ENCODE data around the gene TBKBP1. TPM values are rescaled to one million over a fixed set of nuclear protein-coding genes. Genes with fewer than 3 reads are reported as not detected.

Gene TBKBP1
- total RNA-seq, 2 experiments from 2014 or later, result 2.4 to 3.0 TPM

DNA sequence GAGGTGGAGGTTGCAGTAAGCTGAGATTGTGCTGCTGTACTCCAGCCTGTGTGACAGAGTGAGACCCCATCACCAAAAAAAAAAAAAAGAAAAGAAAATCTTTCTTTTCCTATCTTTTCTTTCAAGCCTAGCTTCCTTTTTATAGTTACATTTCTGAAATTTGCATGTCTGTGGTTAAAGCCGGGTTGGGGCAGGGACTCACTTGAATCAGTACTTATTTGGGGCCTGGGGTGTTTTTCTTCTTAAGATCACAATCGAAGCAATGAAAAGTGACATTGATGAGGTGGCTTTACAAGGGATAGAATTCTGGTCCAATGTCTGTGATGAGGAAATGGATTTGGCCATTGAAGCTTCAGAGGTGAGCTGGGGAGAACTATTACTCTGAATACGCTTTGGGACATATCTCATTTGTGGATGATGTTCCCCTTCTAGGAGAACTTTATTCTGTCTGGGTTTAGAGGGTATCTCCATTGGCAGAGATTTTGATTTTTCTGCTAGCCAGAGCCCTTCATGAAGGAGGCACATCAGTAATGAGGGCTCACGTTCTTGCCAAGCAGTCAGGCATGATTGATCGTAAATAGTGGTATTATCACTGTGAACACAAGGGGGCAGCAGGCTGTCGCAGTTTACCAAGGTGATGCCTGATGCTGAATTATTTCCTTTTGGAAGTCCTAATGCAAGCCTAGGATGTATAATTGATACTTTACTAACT, 29.9 kb upstream of the TBKBP1 start:
- POLR2A ChIA-PET, result interaction anchor here (0.8 to 4.8 kb wide), 4 partner anchors 9 to 54 kb away, joined by 3 to 62 read pairs (median 4); partner anchors contain the start of gene KPNB1
- H3K36me3 ChIP-seq (ENCODE audit: insufficient read depth, low read length), result peaks cover 82% of the 10 kb centered on the region
- TF ChIP-seq, protein P1, sequence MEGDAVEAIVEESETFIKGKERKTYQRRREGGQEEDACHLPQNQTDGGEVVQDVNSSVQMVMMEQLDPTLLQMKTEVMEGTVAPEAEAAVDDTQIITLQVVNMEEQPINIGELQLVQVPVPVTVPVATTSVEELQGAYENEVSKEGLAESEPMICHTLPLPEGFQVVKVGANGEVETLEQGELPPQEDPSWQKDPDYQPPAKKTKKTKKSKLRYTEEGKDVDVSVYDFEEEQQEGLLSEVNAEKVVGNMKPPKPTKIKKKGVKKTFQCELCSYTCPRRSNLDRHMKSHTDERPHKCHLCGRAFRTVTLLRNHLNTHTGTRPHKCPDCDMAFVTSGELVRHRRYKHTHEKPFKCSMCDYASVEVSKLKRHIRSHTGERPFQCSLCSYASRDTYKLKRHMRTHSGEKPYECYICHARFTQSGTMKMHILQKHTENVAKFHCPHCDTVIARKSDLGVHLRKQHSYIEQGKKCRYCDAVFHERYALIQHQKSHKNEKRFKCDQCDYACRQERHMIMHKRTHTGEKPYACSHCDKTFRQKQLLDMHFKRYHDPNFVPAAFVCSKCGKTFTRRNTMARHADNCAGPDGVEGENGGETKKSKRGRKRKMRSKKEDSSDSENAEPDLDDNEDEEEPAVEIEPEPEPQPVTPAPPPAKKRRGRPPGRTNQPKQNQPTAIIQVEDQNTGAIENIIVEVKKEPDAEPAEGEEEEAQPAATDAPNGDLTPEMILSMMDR (IDR thresholded peaks at IDR 0.05), result peak; percentile 90
- H3K4me1 ChIP-seq (ENCODE audit: insufficient read depth, low read length), result peaks cover 18% of the 10 kb centered on the region
- peaks cover 87% of the 10 kb centered on the region for H3K36me3 Mint-ChIP-seq (ENCODE audit: low read depth)
- no peaks in the 10 kb centered on the region for H3K27me3 ChIP-seq (ENCODE audit: control insufficient read depth in 1 of 2, insufficient read depth in 2 of 2, low read length in 2 of 2)
- no peaks in the 10 kb centered on the region for H3K9me3 ChIP-seq (ENCODE audit: control insufficient read depth in 1 of 2, insufficient read depth in 1 of 2, low read length in 2 of 2)
- intact Hi-C loops (cut with DNase I, micrococcal nuclease), result loop anchor here (1.0 kb wide), 4 partner anchors 53 to 139 kb away; no protein-coding TSS in a partner anchor
- H3K9me3 Mint-ChIP-seq, result no peaks in the 10 kb centered on the region
- H3K4me3 ChIP-seq (ENCODE audit: low read length), result no peak overlapping the region
- no peak overlapping the region for H3K4me3 Mint-ChIP-seq
- peaks cover 21% of the 10 kb centered on the region for H3K4me1 Mint-ChIP-seq (ENCODE audit: low read depth)
- DNase-seq (peak; percentile 39 to 84 (median 52)), ATAC-seq (ENCODE audit: poor library complexity) (peak; percentile 65)
- H3K27ac ChIP-seq (ENCODE audit: low read depth in 1 of 2, low read length in 2 of 2), result no peak overlapping the region
- no peaks in the 10 kb centered on the region for H3K27me3 Mint-ChIP-seq
- peak overlapping the region; percentile 57 for H3K27ac Mint-ChIP-seq
- CTCF ChIA-PET, result interaction anchor here (0.8 to 2.9 kb wide), 13 partner anchors 7 to 126 kb away, joined by 3 to 12 read pairs (median 5); partner anchors contain the start of genes KPNB1 and TBX21

DNA sequence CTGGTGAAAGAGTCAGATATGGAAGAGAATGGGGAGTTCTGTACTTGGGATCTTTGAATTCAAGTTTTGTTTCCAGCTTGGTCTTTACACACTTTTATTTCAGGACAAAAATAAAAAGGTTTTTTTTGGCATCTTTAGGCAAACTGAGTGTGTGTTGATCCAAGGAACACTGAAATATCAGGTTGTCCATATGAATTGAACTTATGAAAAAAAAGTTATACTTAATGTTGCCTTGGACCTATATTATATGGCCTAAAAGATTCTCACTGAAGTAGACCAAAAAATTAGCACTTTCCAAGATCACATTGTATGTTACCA, 29.4 kb upstream of the TBKBP1 start:
- DNase-seq (no peak), ATAC-seq (ENCODE audit: poor library complexity) (no peak)
- Histone ChIP-seq H3K27ac (ENCODE audit: low read depth in 1 of 2, low read length in 2 of 2) (no peak overlapping the region), H3K4me3 (ENCODE audit: low read length) (no peak overlapping the region), H3K9me3 (ENCODE audit: control insufficient read depth in 1 of 2, insufficient read depth in 1 of 2, low read length in 2 of 2) (no peaks in the 10 kb centered on the region), H3K4me1 (ENCODE audit: insufficient read depth, low read length) (peaks cover 15% of the 10 kb centered on the region), H3K36me3 (ENCODE audit: insufficient read depth, low read length) (peaks cover 82% of the 10 kb centered on the region), H3K27me3 (ENCODE audit: control insufficient read depth in 1 of 2, insufficient read depth in 2 of 2, low read length in 2 of 2) (no peaks in the 10 kb centered on the region)
- Mint-ChIP-seq H3K9me3 (no peaks in the 10 kb centered on the region), H3K4me1 (ENCODE audit: low read depth) (peaks cover 22% of the 10 kb centered on the region), H3K36me3 (ENCODE audit: low read depth) (peaks cover 92% of the 10 kb centered on the region), H3K27ac (peak overlapping the region; percentile 57), H3K27me3 (no peaks in the 10 kb centered on the region), H3K4me3 (no peak overlapping the region)
- intact Hi-C loops (cut with DNase I, micrococcal nuclease), result loop anchor here (1.0 kb wide), 4 partner anchors 53 to 139 kb away; no protein-coding TSS in a partner anchor
- CTCF ChIA-PET, result interaction anchor here (0.6 to 2.9 kb wide), 10 partner anchors 8 to 126 kb away, joined by 3 to 12 read pairs (median 5); no protein-coding TSS in a partner anchor
- TF ChIP-seq, protein P1 (IDR thresholded peaks at IDR 0.05), result peak; percentile 29
- POLR2A ChIA-PET, result interaction anchor here (1.1 to 4.8 kb wide), 2 partner anchors 15 to 54 kb away, joined by 5 to 62 read pairs; partner anchors contain the start of gene KPNB1

DNA sequence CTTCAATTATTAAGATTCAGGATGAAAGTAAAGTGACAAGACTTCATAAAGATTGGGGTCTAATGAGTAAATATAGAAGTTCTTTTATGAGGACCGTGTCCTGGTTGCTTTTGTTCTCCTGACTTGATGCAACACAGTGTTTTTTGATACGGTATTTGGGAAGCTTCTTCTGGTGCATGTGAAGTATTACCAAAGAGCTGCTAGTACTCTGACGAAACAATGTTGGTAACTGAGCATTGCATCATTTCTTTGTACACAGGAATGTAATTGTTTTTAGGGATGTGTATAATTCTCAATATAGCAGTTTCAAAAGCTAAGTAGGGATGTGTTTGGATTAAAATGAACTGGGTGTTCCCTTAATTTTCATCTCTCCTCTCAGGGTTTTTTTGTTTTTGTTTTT, 28.3 kb upstream of the TBKBP1 start:
- Mint-ChIP-seq H3K27ac (no peak overlapping the region), H3K4me1 (ENCODE audit: low read depth) (peaks cover 20% of the 10 kb centered on the region), H3K36me3 (ENCODE audit: low read depth) (peaks cover 94% of the 10 kb centered on the region), H3K27me3 (no peaks in the 10 kb centered on the region), H3K4me3 (no peak overlapping the region), H3K9me3 (no peaks in the 10 kb centered on the region)
- peaks cover 18% of the 10 kb centered on the region for H3K4me1 ChIP-seq (ENCODE audit: insufficient read depth, low read length)
- CTCF ChIA-PET, result interaction anchor here (1.1 to 2.5 kb wide), 3 partner anchors 9 to 137 kb away, joined by 3 to 5 read pairs (median 4); no protein-coding TSS in a partner anchor
- DNase-seq, result no peak
- peaks cover 92% of the 10 kb centered on the region for H3K36me3 ChIP-seq (ENCODE audit: insufficient read depth, low read length)
- no peak overlapping the region for H3K27ac ChIP-seq (ENCODE audit: low read depth in 1 of 2, low read length in 2 of 2)
- no peaks in the 10 kb centered on the region for H3K9me3 ChIP-seq (ENCODE audit: control insufficient read depth in 1 of 2, insufficient read depth in 1 of 2, low read length in 2 of 2)
- TF ChIP-seq, protein P1 (IDR thresholded peaks at IDR 0.05), result no peak
- no peak overlapping the region for H3K4me3 ChIP-seq (ENCODE audit: low read length)
- no peaks in the 10 kb centered on the region for H3K27me3 ChIP-seq (ENCODE audit: control insufficient read depth in 1 of 2, insufficient read depth in 2 of 2, low read length in 2 of 2)
- intact Hi-C loops (cut with DNase I, micrococcal nuclease), result no loop called here
- no peak for ATAC-seq (ENCODE audit: poor library complexity)
- POLR2A ChIA-PET, result interaction anchor here (4.8 kb wide), 1 partner anchor 16 kb away, joined by 62 read pairs; the partner anchor contains the start of gene KPNB1
